Measurements from ENCODE around the gene MRPL37. TPM values are rescaled to one million over a fixed set of nuclear protein-coding genes. Genes with fewer than 3 reads are reported as not detected.

The MRPL37 gene
- total RNA-seq, 2 donors from 2014 or later: 63.1 to 75.9 TPM

DNA sequence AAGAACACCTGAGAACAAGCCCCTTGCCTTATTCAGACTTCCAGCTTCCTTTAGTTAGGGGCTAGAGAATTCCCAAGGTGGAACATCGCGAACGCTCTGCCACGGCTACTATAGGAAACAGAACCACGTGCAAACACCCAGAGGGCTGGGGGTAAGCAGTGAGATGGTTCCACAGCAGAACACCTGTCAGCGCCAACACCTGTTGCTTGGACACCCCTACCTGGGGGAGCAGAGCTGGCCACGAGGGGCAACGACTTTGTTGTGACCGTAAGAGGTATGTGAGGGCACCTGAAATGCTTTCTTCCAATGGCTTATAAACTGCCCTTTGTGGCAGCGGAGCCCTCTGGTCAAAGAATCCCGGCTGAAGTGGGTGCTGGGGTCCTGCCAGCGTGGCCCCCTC is 50.7 kb downstream of the MRPL37 start:
- H3K27ac ChIP-seq: no peak overlapping the region
- TF ChIP-seq, protein P1, sequence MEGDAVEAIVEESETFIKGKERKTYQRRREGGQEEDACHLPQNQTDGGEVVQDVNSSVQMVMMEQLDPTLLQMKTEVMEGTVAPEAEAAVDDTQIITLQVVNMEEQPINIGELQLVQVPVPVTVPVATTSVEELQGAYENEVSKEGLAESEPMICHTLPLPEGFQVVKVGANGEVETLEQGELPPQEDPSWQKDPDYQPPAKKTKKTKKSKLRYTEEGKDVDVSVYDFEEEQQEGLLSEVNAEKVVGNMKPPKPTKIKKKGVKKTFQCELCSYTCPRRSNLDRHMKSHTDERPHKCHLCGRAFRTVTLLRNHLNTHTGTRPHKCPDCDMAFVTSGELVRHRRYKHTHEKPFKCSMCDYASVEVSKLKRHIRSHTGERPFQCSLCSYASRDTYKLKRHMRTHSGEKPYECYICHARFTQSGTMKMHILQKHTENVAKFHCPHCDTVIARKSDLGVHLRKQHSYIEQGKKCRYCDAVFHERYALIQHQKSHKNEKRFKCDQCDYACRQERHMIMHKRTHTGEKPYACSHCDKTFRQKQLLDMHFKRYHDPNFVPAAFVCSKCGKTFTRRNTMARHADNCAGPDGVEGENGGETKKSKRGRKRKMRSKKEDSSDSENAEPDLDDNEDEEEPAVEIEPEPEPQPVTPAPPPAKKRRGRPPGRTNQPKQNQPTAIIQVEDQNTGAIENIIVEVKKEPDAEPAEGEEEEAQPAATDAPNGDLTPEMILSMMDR (IDR thresholded peaks at IDR 0.05): no peak

DNA sequence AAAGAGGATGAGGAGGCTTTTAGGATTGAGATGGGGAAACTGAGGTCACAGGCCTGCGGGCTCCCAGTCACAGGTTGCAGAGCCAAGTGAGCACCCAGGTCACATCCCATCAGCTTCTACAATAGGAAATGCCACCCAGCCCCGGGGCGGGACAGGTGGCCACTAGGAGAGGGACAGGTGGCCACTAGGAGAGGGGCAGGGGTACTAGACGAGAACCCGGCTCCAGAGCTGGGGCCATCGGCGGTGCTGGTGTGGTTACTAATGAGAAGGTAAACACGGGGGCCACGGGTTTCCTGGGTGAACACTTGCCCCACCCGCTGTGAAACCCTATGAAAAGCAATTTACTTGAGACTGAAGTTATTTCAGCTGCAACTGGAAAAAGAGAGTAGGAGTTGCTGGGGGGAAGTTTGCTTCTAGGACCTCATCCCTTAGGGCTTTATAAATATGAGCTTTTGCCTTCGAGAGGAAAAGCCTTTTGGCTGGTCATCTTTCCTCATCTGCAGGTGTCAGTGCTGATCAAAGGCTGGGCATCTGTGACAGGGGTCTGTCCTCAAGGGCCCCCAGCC is 52.5 kb downstream of the MRPL37 start:
- H3K27me3 ChIP-seq: no peaks in the 10 kb centered on the region
- TF ChIP-seq, protein P1 (IDR thresholded peaks at IDR 0.05): no peak
- H3K4me1 ChIP-seq: peaks cover 0 to 9% of the 10 kb centered on the region in 2 donors
- no peak overlapping the region for H3K27ac ChIP-seq
- DNase-seq (ENCODE audit: low spot score): no peak
- no peak overlapping the region for H3K4me3 ChIP-seq
- no peaks in the 10 kb centered on the region for H3K9me3 ChIP-seq
- H3K36me3 ChIP-seq: peaks cover 15% of the 10 kb centered on the region

More for the DNA sequence above, 50.7 kb downstream of the MRPL37 start:
- no peak for DNase-seq (ENCODE audit: low spot score)
- H3K36me3 ChIP-seq: peaks cover 15% of the 10 kb centered on the region
- no peak overlapping the region for H3K4me3 ChIP-seq
- no peaks in the 10 kb centered on the region for H3K9me3 ChIP-seq
- H3K27me3 ChIP-seq: no peaks in the 10 kb centered on the region
- H3K4me1 ChIP-seq: peaks cover 0 to 14% of the 10 kb centered on the region in 2 donors

DNA sequence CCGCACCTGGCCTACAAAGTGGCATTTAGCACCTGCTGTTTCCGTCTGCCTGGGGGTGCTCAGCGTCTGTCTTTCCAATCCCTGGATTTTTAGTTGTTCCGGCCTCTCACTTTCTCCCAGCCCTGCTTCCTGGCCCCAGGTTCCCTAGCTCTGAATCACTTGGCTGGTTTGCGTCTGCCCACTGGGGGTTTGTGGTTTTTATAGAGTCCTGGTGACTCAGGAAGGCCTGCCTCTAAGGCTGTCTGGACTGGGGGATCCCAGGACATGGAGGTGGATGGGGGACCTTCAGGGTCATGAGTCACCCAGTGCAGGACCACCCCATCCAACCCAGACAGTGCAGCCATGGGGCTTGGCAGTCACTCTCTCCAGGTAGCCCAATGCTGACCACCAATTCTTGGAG is 53.5 kb downstream of the MRPL37 start:
- Histone ChIP-seq H3K27ac (no peak overlapping the region), H3K9me3 (no peaks in the 10 kb centered on the region), H3K4me1 (peaks cover 0 to 9% of the 10 kb centered on the region in 2 donors), H3K36me3 (peaks cover 15% of the 10 kb centered on the region), H3K4me3 (no peak overlapping the region), H3K27me3 (no peaks in the 10 kb centered on the region)
- TF ChIP-seq, protein P1 (IDR thresholded peaks at IDR 0.05): no peak
- DNase-seq (ENCODE audit: low spot score): no peak

DNA sequence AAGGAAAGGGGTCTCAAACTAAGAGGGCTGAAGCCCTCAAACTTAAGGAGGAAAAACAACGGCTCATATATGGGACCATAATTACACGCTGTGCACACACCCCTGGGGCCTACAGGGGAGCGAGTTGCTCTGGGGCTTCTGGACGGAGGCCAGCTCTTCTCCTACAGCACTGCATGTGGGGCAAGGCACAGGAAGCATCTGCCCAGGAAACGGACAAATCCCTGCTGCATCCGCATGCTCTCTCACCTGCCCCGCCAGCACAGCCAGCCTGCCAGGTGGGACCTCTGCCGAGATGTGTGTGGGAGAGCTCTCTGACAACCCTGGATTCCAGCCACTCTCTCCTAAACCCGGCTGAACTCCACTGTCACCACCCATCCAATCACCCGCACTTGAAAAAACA is 54.1 kb downstream of the MRPL37 start:
- TF ChIP-seq, protein P1 (IDR thresholded peaks at IDR 0.05): no peak
- Histone ChIP-seq H3K27ac (no peak overlapping the region), H3K36me3 (peaks cover 15% of the 10 kb centered on the region), H3K9me3 (no peaks in the 10 kb centered on the region), H3K4me3 (no peak overlapping the region), H3K4me1 (peaks cover 0 to 9% of the 10 kb centered on the region in 2 donors), H3K27me3 (no peaks in the 10 kb centered on the region)
- DNase-seq (ENCODE audit: low spot score): no peak

DNA sequence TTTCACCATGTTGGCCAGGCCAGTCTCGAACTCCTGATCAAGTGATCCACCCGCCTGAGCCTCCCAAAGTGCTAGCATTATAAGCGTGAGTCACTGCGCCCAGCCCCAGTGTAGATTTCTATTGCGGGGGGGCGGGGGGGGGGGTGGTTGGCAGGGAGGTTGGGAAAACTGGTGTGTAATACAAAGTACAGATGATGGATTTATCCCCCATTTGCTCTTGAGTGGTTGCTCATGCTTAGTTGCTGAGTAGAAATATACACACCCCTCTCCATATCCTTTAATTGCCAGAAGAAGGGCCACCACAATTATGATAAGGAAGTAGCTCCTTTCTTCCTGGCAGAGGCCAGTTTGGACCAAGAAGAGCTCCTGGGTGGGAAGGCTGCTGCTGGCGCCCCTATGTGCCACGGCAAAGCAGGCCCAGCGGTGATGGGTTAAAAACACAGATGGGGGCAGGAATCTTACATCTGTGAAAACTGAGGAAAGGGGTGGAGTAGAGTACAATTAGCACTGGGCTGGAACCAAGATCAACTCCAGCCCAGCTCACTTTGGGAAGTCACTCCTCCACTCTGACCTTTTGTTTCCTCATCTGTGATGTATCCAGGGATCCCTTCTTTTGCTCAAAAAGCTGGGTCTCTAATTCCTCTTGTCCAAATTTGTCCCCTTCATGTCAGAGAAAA is 55.2 kb downstream of the MRPL37 start:
- Histone ChIP-seq H3K27ac (no peak overlapping the region), H3K4me3 (no peak overlapping the region), H3K4me1 (peaks cover 0 to 9% of the 10 kb centered on the region in 2 donors), H3K36me3 (peaks cover 15% of the 10 kb centered on the region), H3K9me3 (no peaks in the 10 kb centered on the region), H3K27me3 (no peaks in the 10 kb centered on the region)
- no peak for DNase-seq (ENCODE audit: low spot score)
- TF ChIP-seq, protein P1 (IDR thresholded peaks at IDR 0.05): no peak

All from right atrium auricular region (tissue), 2 donors.